BJ (cell line): ENCODE measurements around the gene RNF220. TPM values are rescaled to one million over a fixed set of nuclear protein-coding genes. Genes with fewer than 3 reads are reported as not detected.

Source experiments
- CTCF ChIA-PET: fragments of 350-600 bp; formaldehyde crosslinking; extraction: SDS; loops from one replicate; lab custom pipeline; 2021; ENCODE audit warnings: antibody characterized with exemption, inconsistent platforms; lab: Yijun Ruan, JAX
- POLR2A ChIA-PET: fragments of 300-600 bp; sonication (Branson Sonifier 250); formaldehyde crosslinking; extraction: SDS; loops from one replicate; lab custom pipeline; 2021; ENCODE audit warnings: antibody characterized with exemption; lab: Charles Lee
- DNase-seq: peaks from one replicate; pipeline ENCODE4 v3.0.0-alpha.2; 2011; ENCODE audit warnings: low read depth
- H3K27me3 ChIP-seq: 2 replicates; pipeline ENCODE4 v1.6.0; 2011; ENCODE audit warnings: low read length; ENCODE audit not compliant: control insufficient read depth, insufficient read depth
- H3K36me3 ChIP-seq: 2 replicates; pipeline ENCODE4 v1.5.1; 2011; ENCODE audit warnings: low read length; ENCODE audit not compliant: control insufficient read depth, insufficient read depth
- H3K4me3 ChIP-seq: 2 replicates; pipeline ENCODE4 v1.5.1; 2011; ENCODE audit warnings: low read depth, mild to moderate bottlenecking, control low read depth, low read length
- polyA plus RNA-seq: library from polyadenylated mRNA; depleted of rRNA; stranded (reverse); fragments of >200 nt; gene quantifications from 2 replicates; pipeline ENCODE4 v1.2.3, GENCODE V29; 2011
- TF ChIP-seq, protein P1 (sequence below): IDR thresholded peaks from 2 replicates; pipeline ENCODE4 v1.5.1; 2011; ENCODE audit warnings: low read depth, mild to moderate bottlenecking, control low read depth, inconsistent platforms, low read length, moderate library complexity; ENCODE audit not compliant: insufficient read depth

The RNF220 gene
- polyA plus RNA-seq, 1 experiment: 65.4 TPM

DNA sequence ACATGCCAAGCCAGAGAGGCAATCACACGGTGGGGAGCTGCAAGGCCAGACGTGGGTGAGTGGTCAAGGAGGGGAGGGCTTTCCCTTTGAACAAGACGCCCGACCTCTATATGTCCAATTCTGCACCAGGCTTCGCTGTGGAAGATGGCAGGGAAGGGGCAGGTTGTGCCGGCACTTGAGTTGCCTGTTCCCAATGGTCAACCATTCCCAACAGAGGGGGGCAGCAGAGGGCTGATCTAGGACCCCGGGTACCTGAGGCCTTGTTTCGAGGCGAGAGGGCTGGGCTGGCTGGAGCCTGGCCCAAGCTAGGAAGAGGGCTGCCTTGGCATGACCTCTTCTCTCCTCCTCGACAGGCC is 204.3 kb downstream of the RNF220 start:
- no peaks in the 10 kb centered on the region for H3K36me3 ChIP-seq
- ChIA-PET POLR2A (no interaction called here), CTCF (interaction anchor here (0.9 to 15.2 kb wide), 25 partner anchors 8 to 384 kb away, joined by 3 to 424 read pairs (median 7); partner anchors contain the start of gene TMEM53)
- H3K27me3 ChIP-seq: peaks cover 3% of the 10 kb centered on the region; the same call in 1 of the 2 replicates
- TF ChIP-seq, protein P1, sequence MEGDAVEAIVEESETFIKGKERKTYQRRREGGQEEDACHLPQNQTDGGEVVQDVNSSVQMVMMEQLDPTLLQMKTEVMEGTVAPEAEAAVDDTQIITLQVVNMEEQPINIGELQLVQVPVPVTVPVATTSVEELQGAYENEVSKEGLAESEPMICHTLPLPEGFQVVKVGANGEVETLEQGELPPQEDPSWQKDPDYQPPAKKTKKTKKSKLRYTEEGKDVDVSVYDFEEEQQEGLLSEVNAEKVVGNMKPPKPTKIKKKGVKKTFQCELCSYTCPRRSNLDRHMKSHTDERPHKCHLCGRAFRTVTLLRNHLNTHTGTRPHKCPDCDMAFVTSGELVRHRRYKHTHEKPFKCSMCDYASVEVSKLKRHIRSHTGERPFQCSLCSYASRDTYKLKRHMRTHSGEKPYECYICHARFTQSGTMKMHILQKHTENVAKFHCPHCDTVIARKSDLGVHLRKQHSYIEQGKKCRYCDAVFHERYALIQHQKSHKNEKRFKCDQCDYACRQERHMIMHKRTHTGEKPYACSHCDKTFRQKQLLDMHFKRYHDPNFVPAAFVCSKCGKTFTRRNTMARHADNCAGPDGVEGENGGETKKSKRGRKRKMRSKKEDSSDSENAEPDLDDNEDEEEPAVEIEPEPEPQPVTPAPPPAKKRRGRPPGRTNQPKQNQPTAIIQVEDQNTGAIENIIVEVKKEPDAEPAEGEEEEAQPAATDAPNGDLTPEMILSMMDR: peak; percentile 81
- no peak overlapping the region for H3K4me3 ChIP-seq
- DNase-seq: no peak

DNA sequence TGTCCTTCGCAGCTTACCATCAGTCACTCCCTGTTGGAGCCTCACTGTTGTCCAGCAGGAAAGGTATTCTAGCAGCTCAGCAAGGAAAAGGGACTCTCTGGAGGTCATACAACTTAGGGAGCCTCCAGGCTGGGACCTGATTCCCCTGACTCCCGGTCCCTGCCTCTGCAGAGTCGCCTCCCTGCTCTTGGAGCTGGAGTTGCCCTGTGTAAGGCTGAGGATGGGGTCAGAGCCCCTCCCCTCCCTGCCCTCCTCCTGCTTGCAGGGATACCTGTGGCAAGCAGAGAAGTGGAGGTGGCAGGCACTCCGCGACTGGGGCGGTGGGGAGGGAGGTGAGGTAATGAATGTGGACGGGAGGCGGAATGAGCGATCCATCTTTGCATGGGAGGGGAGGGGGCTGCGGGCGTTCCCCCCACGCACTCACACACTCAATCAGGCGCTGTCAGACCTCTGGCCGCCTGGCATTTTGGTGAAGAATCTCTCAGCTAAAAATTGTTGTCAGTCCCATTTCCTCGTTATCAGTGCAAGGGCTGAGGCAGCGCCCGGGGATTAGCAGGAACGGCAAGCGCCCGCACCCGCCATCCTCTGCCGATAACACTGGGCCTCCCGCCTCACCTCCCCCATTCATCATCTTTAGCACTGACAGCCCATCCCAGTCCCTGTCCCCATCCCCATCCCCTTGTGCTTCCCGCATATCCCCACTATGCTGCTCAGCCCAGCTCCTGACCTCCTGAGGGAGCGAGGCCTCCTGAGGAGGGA is 204.9 kb downstream of the RNF220 start:
- TF ChIP-seq, protein P1: no peak
- POLR2A ChIA-PET: no interaction called here
- Histone ChIP-seq H3K4me3 (no peak overlapping the region), H3K36me3 (no peaks in the 10 kb centered on the region), H3K27me3 (no peaks in the 10 kb centered on the region)
- CTCF ChIA-PET: interaction anchor here (1.0 to 15.2 kb wide), 26 partner anchors 8 to 385 kb away, joined by 3 to 424 read pairs (median 7); partner anchors contain the start of gene TMEM53
- DNase-seq: no peak

DNA sequence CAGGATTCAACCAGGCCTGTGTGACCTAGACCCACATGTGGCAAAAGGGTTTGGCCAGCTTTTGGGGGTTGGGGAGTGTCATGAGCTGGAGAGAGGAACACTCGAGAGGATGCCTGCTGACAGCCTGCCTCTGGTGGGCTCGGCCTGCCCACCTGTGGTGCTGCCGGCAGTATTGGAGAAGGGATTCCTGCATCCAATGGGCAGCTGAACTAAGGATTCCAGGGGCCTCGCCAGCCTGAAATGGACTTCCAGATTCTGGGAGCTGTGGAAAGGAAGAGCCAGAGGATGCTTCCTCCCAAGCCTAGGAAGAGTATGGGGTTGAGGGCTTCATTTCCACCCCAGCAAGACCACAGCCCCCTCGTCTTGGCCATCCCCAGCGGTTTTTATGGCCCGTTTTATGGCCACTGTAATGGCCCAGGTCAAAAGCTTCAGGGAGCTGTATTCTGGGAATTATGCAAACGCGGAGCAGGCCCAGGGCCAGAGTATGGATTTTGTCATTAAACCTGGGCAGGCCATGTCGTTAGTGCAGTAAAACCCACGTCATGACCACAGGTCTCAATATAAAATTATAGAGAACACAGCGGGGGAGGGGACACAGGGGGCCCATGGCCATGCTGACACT is 205.6 kb downstream of the RNF220 start:
- TF ChIP-seq, protein P1: no peak
- no peak for DNase-seq
- H3K27me3 ChIP-seq: no peaks in the 10 kb centered on the region
- ChIA-PET CTCF (interaction anchor here (1.0 to 15.2 kb wide), 16 partner anchors 9 to 233 kb away, joined by 3 to 424 read pairs (median 10); partner anchors contain the start of gene TMEM53), POLR2A (interaction anchor here (0.6 kb wide), 1 partner anchor 1137 kb away, joined by 9 read pairs; no protein-coding TSS in a partner anchor)
- H3K4me3 ChIP-seq: no peak overlapping the region
- no peaks in the 10 kb centered on the region for H3K36me3 ChIP-seq

DNA sequence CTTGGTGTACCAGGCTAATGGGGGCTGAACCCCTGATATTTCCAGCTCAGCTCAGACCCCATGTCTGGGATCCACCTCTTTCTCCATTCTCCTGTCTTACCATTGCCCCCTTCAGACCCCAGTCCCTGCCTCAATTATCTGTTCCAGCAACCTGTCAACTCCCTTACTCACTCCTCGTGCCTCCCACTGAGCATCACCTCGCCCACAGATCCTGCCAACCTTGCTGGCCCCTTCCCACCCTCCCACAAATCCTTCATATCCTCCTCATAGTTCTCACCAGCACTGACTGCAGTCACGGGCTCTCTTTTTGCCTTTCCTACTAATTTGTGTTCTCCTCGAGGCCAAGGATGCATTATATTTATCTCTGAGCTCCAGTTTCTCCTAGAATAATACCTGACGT is 206.4 kb downstream of the RNF220 start:
- DNase-seq: no peak
- CTCF ChIA-PET: interaction anchor here (1.0 to 15.2 kb wide), 7 partner anchors 10 to 119 kb away, joined by 3 to 424 read pairs (median 38); partner anchors contain the start of gene RNU5D-1
- TF ChIP-seq, protein P1: no peak
- no peaks in the 10 kb centered on the region for H3K27me3 ChIP-seq
- no peak overlapping the region for H3K4me3 ChIP-seq
- POLR2A ChIA-PET: interaction anchor here (0.6 kb wide), 1 partner anchor 1138 kb away, joined by 9 read pairs; no protein-coding TSS in a partner anchor
- no peaks in the 10 kb centered on the region for H3K36me3 ChIP-seq

DNA sequence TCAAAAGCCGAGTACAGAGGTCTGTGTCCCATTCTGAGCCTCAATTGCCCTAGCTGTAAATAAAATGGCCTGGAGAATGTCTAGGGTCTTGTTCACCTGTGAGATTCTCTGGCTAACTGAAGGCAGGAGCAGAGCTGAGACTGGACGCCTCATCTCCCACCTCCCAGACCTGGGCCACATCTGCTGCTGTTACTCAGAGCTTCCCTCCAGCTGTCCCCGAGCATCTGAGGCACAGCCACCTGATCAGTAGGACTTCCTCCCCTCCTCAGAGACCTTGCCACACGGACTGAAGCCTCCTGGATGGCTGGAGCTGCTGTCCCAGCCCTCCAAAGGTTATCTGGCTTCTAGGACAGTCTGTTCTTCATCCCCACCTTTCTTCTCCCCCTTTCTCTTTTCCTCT is 206.8 kb downstream of the RNF220 start:
- H3K4me3 ChIP-seq: no peak overlapping the region
- POLR2A ChIA-PET: no interaction called here
- no peak for DNase-seq
- no peaks in the 10 kb centered on the region for H3K27me3 ChIP-seq
- CTCF ChIA-PET: interaction anchor here (1.0 to 15.2 kb wide), 6 partner anchors 21 to 119 kb away, joined by 3 to 424 read pairs (median 42); partner anchors contain the start of gene RNU5D-1
- H3K36me3 ChIP-seq: no peaks in the 10 kb centered on the region
- TF ChIP-seq, protein P1: no peak
